HepG2 (cell line): ENCODE data around the gene ATP4A. TPM values are rescaled to one million over a fixed set of nuclear protein-coding genes. Genes with fewer than 3 reads are reported as not detected.

Source experiments
- ATAC-seq: fragments of 200-7000 bp; cut with Tn5 transposase; 3 replicates; pipeline ENCODE4 v1.9.1; 2020; ENCODE audit warnings: mild to moderate bottlenecking, moderate library complexity
- BruUV-seq: library from RNA; stranded (reverse); fragments of 400-500 nt; replicated peaks from 2 replicates; lab custom pipeline; 2021; lab: Mats Ljungman, UMichigan
- CTCF ChIA-PET: fragments of 300-600 bp; formaldehyde crosslinking; extraction: SDS; loops from one replicate; lab custom pipeline; 2021; ENCODE audit warnings: low total read pairs, inconsistent platforms, low intra/inter-chr PET ratio; lab: Yijun Ruan, JAX
- POLR2A ChIA-PET: fragments of 350-600 bp; sonication (Branson Sonifier 250); formaldehyde crosslinking; loops from one replicate; lab custom pipeline; 2020; ENCODE audit warnings: antibody characterized with exemption, inconsistent platforms; lab: Yijun Ruan, JAX
- DNase-seq: peaks from one replicate; pipeline ENCODE4 v3.0.0-alpha.2; 2015; ENCODE audit warnings: low spot score
- FAIRE-seq: peaks from 3 replicates; lab custom pipeline; 2011; peaks lifted over from hg19 to GRCh38; lab: Jason Lieb, UNC
- H2AFZ ChIP-seq: one replicate; pipeline ENCODE4 v1.6.1; 2011; ENCODE audit warnings: low read length, inconsistent platforms
- H3K27ac ChIP-seq: fragments of 300-600 bp; 3 replicates; pipeline ENCODE4 v1.8.0; 2011; ENCODE audit warnings: mixed run types, mild to moderate bottlenecking, mixed read lengths, low read length, inconsistent platforms; ENCODE audit not compliant: insufficient read depth; ENCODE audit errors: extremely low read length
- H3K27me3 ChIP-seq, 2 experiments: fragments of 200-600 bp in 1 of 2; 2 replicates in 1 of 2; 3 replicates in 1 of 2; pipeline versions ENCODE4 v1.6.0 to v1.8.0; 2011; ENCODE audit warnings: low read length in 2 of 2, mild to moderate bottlenecking in 2 of 2, moderate library complexity in 2 of 2, inconsistent platforms in 1 of 2; ENCODE audit not compliant: insufficient read depth in 2 of 2, control insufficient read depth in 1 of 2
- H3K36me3 ChIP-seq, 2 experiments: fragments of 200-600 bp in 1 of 2; replicated peaks in 1 of 2; 2 replicates in 1 of 2; 3 replicates in 1 of 2; pipeline versions ENCODE4 v1.5.1 to v1.8.0; 2011; ENCODE audit warnings: low read length in 2 of 2, inconsistent platforms in 1 of 2; ENCODE audit not compliant: insufficient read depth in 2 of 2, control insufficient read depth in 1 of 2
- H3K4me1 ChIP-seq: 2 replicates; pipeline ENCODE4 v1.5.1; 2012; ENCODE audit warnings: low read length, inconsistent platforms; ENCODE audit not compliant: insufficient read depth
- H3K4me2 ChIP-seq: 2 replicates; pipeline ENCODE4 v1.6.0; 2011; ENCODE audit warnings: low read depth, low read length, inconsistent platforms
- H3K4me3 ChIP-seq, 3 experiments: fragments of 200-600 bp in 1 of 3; sonication (generic), shearing (Covaris generic) in 1 of 3; replicated peaks in 1 of 3; 2 replicates each; pipeline ENCODE4 v1.5.1; 2011 to 2016; ENCODE audit warnings: low read length in 3 of 3, inconsistent platforms in 2 of 3, low read depth in 2 of 3, mild to moderate bottlenecking in 2 of 3, control low read depth in 1 of 3, mixed read lengths in 1 of 3; ENCODE audit not compliant: insufficient read depth in 1 of 3
- H3K79me2 ChIP-seq: one replicate; pipeline ENCODE4 v1.6.1; 2011; ENCODE audit warnings: low read length, inconsistent platforms; ENCODE audit not compliant: insufficient read depth
- H3K9ac ChIP-seq: 2 replicates; pipeline ENCODE4 v1.6.0; 2011; ENCODE audit warnings: mild to moderate bottlenecking, low read depth, low read length, inconsistent platforms; ENCODE audit not compliant: insufficient read depth
- H3K9me3 ChIP-seq: 2 replicates; pipeline ENCODE4 v1.5.1; 2012; ENCODE audit warnings: mild to moderate bottlenecking, low read length
- H4K20me1 ChIP-seq: 2 replicates; pipeline ENCODE4 v1.6.0; 2011; ENCODE audit warnings: inconsistent platforms, mild to moderate bottlenecking, low read length, moderate library complexity; ENCODE audit not compliant: insufficient read depth
- CEBPB ChIP-seq: IDR thresholded peaks from 2 replicates; pipeline ENCODE4 v1.6.1; 2011; ENCODE audit warnings: low read depth, low read length, improper control_type of control experiment, borderline replicate concordance
- CHCHD3 ChIP-seq: sonication (generic); formaldehyde crosslinking; IDR thresholded peaks from 2 replicates; pipeline ENCODE4 v1.8.0; 2022; ENCODE audit warnings: mild to moderate bottlenecking, missing genetic modification reagents, moderate library complexity
- EHMT2 ChIP-seq: fragments of 200-600 bp; sonication (generic); IDR thresholded peaks from 2 replicates; pipeline ENCODE4 v1.7.0; 2017; ENCODE audit warnings: antibody characterized with exemption, low read depth, low read length, borderline replicate concordance
- ELF4 ChIP-seq: sonication (generic); formaldehyde crosslinking; IDR thresholded peaks from 2 replicates; pipeline ENCODE4 v1.5.0; 2020; ENCODE audit warnings: missing genetic modification reagents, mild to moderate bottlenecking, moderate library complexity, borderline replicate concordance
- KAT7 ChIP-seq: IDR thresholded peaks from 2 replicates; pipeline ENCODE4 v1.6.1; 2018; ENCODE audit warnings: borderline replicate concordance, missing compliant biosample characterization
- MBNL3 ChIP-seq: fragments of 250-450 bp; sonication (Bioruptor Pico); conservative IDR thresholded peaks from 2 replicates; pipeline ENCODE4 v1.8.0; 2022; ENCODE audit warnings: mild to moderate bottlenecking, inconsistent platforms
- REXO4 ChIP-seq: sonication (generic); formaldehyde crosslinking; IDR thresholded peaks from 2 replicates; pipeline ENCODE4 v1.8.0; 2022; ENCODE audit warnings: missing genetic modification reagents, mild to moderate bottlenecking, borderline replicate concordance
- ZBTB49 ChIP-seq: sonication (generic); formaldehyde crosslinking; IDR thresholded peaks from 2 replicates; pipeline ENCODE4 v1.4.0; 2020; ENCODE audit warnings: missing genetic modification reagents, borderline replicate concordance
- ZNF460 ChIP-seq: sonication (generic); formaldehyde crosslinking; IDR thresholded peaks from 2 replicates; pipeline ENCODE4 v1.5.1; 2020; ENCODE audit warnings: missing genetic modification reagents, mild to moderate bottlenecking, borderline replicate concordance
- ZNF557 ChIP-seq: sonication (generic); formaldehyde crosslinking; IDR thresholded peaks from 2 replicates; pipeline ENCODE4 v1.4.0; 2020; ENCODE audit warnings: missing genetic modification reagents
- ZNF644 ChIP-seq: IDR thresholded peaks from 2 replicates; pipeline ENCODE4 v1.6.1; 2016; ENCODE audit warnings: low read depth
- ZNF770 ChIP-seq: sonication (generic); formaldehyde crosslinking; IDR thresholded peaks from 2 replicates; pipeline ENCODE4 v1.5.0; 2020; ENCODE audit warnings: mild to moderate bottlenecking, missing genetic modification reagents
- ZNF781 ChIP-seq: sonication (generic); formaldehyde crosslinking; IDR thresholded peaks from 2 replicates; pipeline ENCODE4 v1.5.1; 2020; ENCODE audit warnings: borderline replicate concordance, mild to moderate bottlenecking, missing genetic modification reagents; ENCODE audit errors: not compliant biosample characterization
- WGBS: methylation state at CpG from one replicate; pipeline ENCODE4 v1.1.6; 2017; ENCODE audit warnings: low lambda C conversion rate; 5-methylcytosine and 5-hydroxymethylcytosine counted together
- in situ Hi-C: cut with HindIII; loops from 2 replicates; pipeline ENCODE4 v1.10.0; 2017; ENCODE audit warnings: low pct_unique_long_range_greater_than_20kb; ENCODE audit not compliant: extremely low pct_ligation_motif_present
- intact Hi-C: fragments of 100-400 bp; cut with micrococcal nuclease; formaldehyde crosslinking; loops from one replicate; pipeline ENCODE4 v1.10.0; 2022; ENCODE audit not compliant: unreplicated experiment
- polyA plus RNA-seq, 8 experiments: library from polyadenylated mRNA; depleted of rRNA in 3 of 8; stranded (reverse) in 7 of 8; unstranded in 1 of 8; fragments of >200 nt; fragmentation: Illumina TruSeq in 4 of 8; extraction: Trizol in 4 of 8; gene quantifications; 2 replicates each; pipeline versions ENCODE4 v1.2.1 to v1.2.3, GENCODE V29; 2011 to 2016; ENCODE audit warnings: low read depth in 4 of 8, missing spikeins in 1 of 8, mixed read lengths in 1 of 8; ENCODE audit not compliant: insufficient read depth in 1 of 8
- total RNA-seq, 5 experiments: library from RNA; depleted of rRNA; stranded (reverse); fragments of >200 nt; fragmentation: Illumina TruSeq; extraction: Trizol; gene quantifications; 2 replicates each; pipeline ENCODE4 v1.2.3, GENCODE V29; 2016; ENCODE audit warnings: low read depth in 1 of 5
- TF ChIP-seq, protein P1 (sequence below): sonication (generic); formaldehyde crosslinking; IDR thresholded peaks from 2 replicates; pipeline ENCODE4 v1.4.0; 2020; ENCODE audit warnings: missing genetic modification reagents, borderline replicate concordance
- TF ChIP-seq, protein P2 (sequence below): sonication (generic); formaldehyde crosslinking; IDR thresholded peaks from 2 replicates; pipeline ENCODE4 v1.4.0; 2020; ENCODE audit warnings: missing genetic modification reagents

The ATP4A gene
- total and polyA plus RNA-seq, 2 of the 13 experiments (the other 11 are each of a cell fraction or from before 2014, with no cell fraction given): 0.08 to 0.11 TPM

- BruUV-seq: no TSS peak
- no peak for FAIRE-seq
- no peaks in the 10 kb centered on the region for H3K36me3 ChIP-seq
- no peak overlapping the region for H3K4me2 ChIP-seq
- intact Hi-C loops (loop anchor here (10.0 kb wide), 2 partner anchors 61 to 91 kb away; partner anchors contain the start of genes COX6B1, ETV2 and HAUS5), in situ Hi-C loops (no loop called here)
- no peaks in the 10 kb centered on the region for H3K9me3 ChIP-seq
- ATAC-seq: no peak
- POLR2A ChIA-PET: no interaction called here
- H3K4me3 ChIP-seq: no peak overlapping the region
- TF ChIP-seq ZNF557: no peak
- TF ChIP-seq, protein P1, sequence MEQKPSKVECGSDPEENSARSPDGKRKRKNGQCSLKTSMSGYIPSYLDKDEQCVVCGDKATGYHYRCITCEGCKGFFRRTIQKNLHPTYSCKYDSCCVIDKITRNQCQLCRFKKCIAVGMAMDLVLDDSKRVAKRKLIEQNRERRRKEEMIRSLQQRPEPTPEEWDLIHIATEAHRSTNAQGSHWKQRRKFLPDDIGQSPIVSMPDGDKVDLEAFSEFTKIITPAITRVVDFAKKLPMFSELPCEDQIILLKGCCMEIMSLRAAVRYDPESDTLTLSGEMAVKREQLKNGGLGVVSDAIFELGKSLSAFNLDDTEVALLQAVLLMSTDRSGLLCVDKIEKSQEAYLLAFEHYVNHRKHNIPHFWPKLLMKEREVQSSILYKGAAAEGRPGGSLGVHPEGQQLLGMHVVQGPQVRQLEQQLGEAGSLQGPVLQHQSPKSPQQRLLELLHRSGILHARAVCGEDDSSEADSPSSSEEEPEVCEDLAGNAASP (CRISPR knock-in tag): no peak
- no peak for TF ChIP-seq MBNL3 (CRISPR knock-in tag)
- TF ChIP-seq ZNF770 (CRISPR knock-in tag): no peak
- TF ChIP-seq, protein P2, sequence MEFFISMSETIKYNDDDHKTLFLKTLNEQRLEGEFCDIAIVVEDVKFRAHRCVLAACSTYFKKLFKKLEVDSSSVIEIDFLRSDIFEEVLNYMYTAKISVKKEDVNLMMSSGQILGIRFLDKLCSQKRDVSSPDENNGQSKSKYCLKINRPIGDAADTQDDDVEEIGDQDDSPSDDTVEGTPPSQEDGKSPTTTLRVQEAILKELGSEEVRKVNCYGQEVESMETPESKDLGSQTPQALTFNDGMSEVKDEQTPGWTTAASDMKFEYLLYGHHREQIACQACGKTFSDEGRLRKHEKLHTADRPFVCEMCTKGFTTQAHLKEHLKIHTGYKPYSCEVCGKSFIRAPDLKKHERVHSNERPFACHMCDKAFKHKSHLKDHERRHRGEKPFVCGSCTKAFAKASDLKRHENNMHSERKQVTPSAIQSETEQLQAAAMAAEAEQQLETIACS (CRISPR knock-in tag): no peak
- TF ChIP-seq ZNF781 (CRISPR knock-in tag): no peak
- TF ChIP-seq REXO4 (CRISPR knock-in tag): no peak
- TF ChIP-seq EHMT2: no peak
- TF ChIP-seq ZNF644 (CRISPR knock-in tag): no peak
- no peak for TF ChIP-seq CEBPB
- no peak for TF ChIP-seq KAT7 (CRISPR knock-in tag)
- TF ChIP-seq CHCHD3 (CRISPR knock-in tag): no peak
- TF ChIP-seq ZBTB49: no peak
- no peak for TF ChIP-seq ZNF460 (CRISPR knock-in tag)
- TF ChIP-seq ELF4 (CRISPR knock-in tag): no peak
- H3K27ac ChIP-seq: no peak overlapping the region
- peaks cover 1 to 29% of the 10 kb centered on the region in 2 experiments; a peak in 2 of 5 replicates for H3K27me3 ChIP-seq
- CTCF ChIA-PET: no interaction called here
- DNase-seq: no peak
- 23% methylated on average over 5 of the region's 5 CpGs for WGBS
- H2AFZ ChIP-seq: no peak overlapping the region
- no peaks in the 10 kb centered on the region for H4K20me1 ChIP-seq
- H3K4me1 ChIP-seq: peaks cover 48% of the 10 kb centered on the region
- H3K79me2 ChIP-seq: no peaks in the 10 kb centered on the region
- H3K9ac ChIP-seq: no peak overlapping the region
Measured at GRCh38 chr19:35554076-35554475, 9.4 kb downstream of the ATP4A start.
